ENCODE results near the gene COL8A2. TPM values are rescaled to one million over a fixed set of nuclear protein-coding genes. Genes with fewer than 3 reads are reported as not detected.
A peak's percentile ranks its signal among the peaks of the same experiment; 100 is the strongest.

Gene COL8A2
- polyA plus RNA-seq, 1 donor from 2014 or later, result not detected

DNA sequence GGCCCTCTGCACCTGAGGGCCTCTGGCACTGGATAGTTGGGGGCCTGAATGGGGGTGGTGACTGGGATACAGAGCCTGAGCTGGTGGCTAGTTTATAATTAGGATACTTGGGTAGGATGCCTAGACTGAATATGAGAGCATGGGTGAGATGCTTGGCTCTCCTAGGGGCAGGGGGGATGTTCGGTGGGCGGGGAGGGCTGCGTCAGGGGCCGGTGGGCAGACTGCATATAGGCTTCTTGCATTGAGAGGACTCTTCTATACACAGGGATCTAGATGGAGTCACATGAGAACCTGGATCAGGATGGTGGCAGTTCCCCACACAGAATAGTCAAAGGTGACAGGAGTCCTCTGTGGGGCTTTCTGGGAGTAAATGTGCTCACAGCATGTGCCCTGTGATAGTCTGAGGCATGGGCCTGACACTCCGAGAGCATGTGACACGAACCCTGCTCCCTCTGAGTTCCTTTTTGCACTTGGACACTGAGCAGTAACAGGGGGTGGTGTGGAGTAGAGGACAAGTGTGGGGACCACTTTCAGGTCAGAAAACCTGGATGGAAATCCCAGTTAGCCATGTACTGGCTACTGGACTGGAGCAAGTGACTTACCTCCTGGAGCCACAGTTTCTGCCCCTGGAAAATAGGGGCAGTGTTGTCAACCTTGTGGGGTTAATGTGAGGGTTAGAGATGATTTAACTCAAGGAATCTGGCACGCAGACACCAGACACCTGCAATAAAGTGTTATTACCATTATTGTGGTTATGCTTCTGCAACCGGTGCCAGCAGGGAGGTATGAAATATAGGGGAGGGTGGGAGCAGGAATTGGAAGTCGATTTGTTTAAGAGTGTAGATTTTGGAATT is 33.2 kb upstream of the COL8A2 start:
- H3K27me3 ChIP-seq (ENCODE audit: insufficient read depth, low read depth, low read length), result no peaks in the 10 kb centered on the region
- H3F3A ChIP-seq (ENCODE audit: insufficient read depth, low read length, poor library complexity, severe bottlenecking), result no peaks in the 10 kb centered on the region
- no peak overlapping the region for H2AFZ ChIP-seq (ENCODE audit: low read depth, low read length)
- peaks cover 86% of the 10 kb centered on the region for H3K79me2 ChIP-seq (replicated peaks; ENCODE audit: insufficient read depth, low read length)
- peak overlapping the region; percentile 98 for H3K9ac ChIP-seq (ENCODE audit: low read length)
- H4K20me1 ChIP-seq (ENCODE audit: insufficient read depth), result peaks cover 36% of the 10 kb centered on the region
- H3K4me2 ChIP-seq (ENCODE audit: low read length), result peak overlapping the region; percentile 98
- no peaks in the 10 kb centered on the region for H3K9me3 ChIP-seq (ENCODE audit: low read length)
- peak overlapping the region; percentile 99 for H3K27ac ChIP-seq (ENCODE audit: low read length)
- no peak for TF ChIP-seq CTCF (IDR thresholded peaks at IDR 0.05; ENCODE audit: poor library complexity, severe bottlenecking)
- TF ChIP-seq EZH2 (IDR thresholded peaks at IDR 0.05; ENCODE audit: borderline replicate concordance, insufficient read depth, low read length, poor library complexity, severe bottlenecking), result no peak
- no peak for TF ChIP-seq TAF1 (IDR thresholded peaks at IDR 0.05; ENCODE audit: low read depth)
- no peak for TF ChIP-seq RAD21 (conservative IDR thresholded peaks at IDR 0.05)
- TF ChIP-seq MXI1 (conservative IDR thresholded peaks at IDR 0.05; ENCODE audit: poor library complexity, severe bottlenecking), result no peak
- no peak for TF ChIP-seq EP300 (conservative IDR thresholded peaks at IDR 0.05; ENCODE audit: poor library complexity, severe bottlenecking)
- TF ChIP-seq, protein P1, sequence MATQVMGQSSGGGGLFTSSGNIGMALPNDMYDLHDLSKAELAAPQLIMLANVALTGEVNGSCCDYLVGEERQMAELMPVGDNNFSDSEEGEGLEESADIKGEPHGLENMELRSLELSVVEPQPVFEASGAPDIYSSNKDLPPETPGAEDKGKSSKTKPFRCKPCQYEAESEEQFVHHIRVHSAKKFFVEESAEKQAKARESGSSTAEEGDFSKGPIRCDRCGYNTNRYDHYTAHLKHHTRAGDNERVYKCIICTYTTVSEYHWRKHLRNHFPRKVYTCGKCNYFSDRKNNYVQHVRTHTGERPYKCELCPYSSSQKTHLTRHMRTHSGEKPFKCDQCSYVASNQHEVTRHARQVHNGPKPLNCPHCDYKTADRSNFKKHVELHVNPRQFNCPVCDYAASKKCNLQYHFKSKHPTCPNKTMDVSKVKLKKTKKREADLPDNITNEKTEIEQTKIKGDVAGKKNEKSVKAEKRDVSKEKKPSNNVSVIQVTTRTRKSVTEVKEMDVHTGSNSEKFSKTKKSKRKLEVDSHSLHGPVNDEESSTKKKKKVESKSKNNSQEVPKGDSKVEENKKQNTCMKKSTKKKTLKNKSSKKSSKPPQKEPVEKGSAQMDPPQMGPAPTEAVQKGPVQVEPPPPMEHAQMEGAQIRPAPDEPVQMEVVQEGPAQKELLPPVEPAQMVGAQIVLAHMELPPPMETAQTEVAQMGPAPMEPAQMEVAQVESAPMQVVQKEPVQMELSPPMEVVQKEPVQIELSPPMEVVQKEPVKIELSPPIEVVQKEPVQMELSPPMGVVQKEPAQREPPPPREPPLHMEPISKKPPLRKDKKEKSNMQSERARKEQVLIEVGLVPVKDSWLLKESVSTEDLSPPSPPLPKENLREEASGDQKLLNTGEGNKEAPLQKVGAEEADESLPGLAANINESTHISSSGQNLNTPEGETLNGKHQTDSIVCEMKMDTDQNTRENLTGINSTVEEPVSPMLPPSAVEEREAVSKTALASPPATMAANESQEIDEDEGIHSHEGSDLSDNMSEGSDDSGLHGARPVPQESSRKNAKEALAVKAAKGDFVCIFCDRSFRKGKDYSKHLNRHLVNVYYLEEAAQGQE (IDR thresholded peaks at IDR 0.05; ENCODE audit: borderline replicate concordance), result no peak
- no peak for TF ChIP-seq POLR2AphosphoS5 (IDR thresholded peaks at IDR 0.05)
- TF ChIP-seq SMC3 (conservative IDR thresholded peaks at IDR 0.05; ENCODE audit: poor library complexity), result no peak
- H3K9me2 ChIP-seq (ENCODE audit: insufficient read depth, low read length), result no peaks in the 10 kb centered on the region
- peak overlapping the region; percentile 95 for H3K4me3 ChIP-seq (ENCODE audit: low read length)
- H3K36me3 ChIP-seq (ENCODE audit: insufficient read depth, low read length), result no peaks in the 10 kb centered on the region

- H3K9me2 ChIP-seq (ENCODE audit: insufficient read depth, low read length), result no peaks in the 10 kb centered on the region
- H3K4me2 ChIP-seq (ENCODE audit: low read length), result peak overlapping the region; percentile 98
- no peaks in the 10 kb centered on the region for H3K9me3 ChIP-seq (ENCODE audit: low read length)
- H3K27ac ChIP-seq (ENCODE audit: low read length), result peak overlapping the region; percentile 99
- peak overlapping the region; percentile 98 for H3K9ac ChIP-seq (ENCODE audit: low read length)
- peaks cover 31% of the 10 kb centered on the region for H4K20me1 ChIP-seq (ENCODE audit: insufficient read depth)
- no peaks in the 10 kb centered on the region for H3K27me3 ChIP-seq (ENCODE audit: insufficient read depth, low read depth, low read length)
- TF ChIP-seq MXI1 (conservative IDR thresholded peaks at IDR 0.05; ENCODE audit: poor library complexity, severe bottlenecking) (no peak), RAD21 (conservative IDR thresholded peaks at IDR 0.05) (no peak), CTCF (IDR thresholded peaks at IDR 0.05; ENCODE audit: poor library complexity, severe bottlenecking) (no peak), TAF1 (IDR thresholded peaks at IDR 0.05; ENCODE audit: low read depth) (no peak), SMC3 (conservative IDR thresholded peaks at IDR 0.05; ENCODE audit: poor library complexity) (no peak), POLR2AphosphoS5 (IDR thresholded peaks at IDR 0.05) (no peak)
- TF ChIP-seq, protein P1 (IDR thresholded peaks at IDR 0.05; ENCODE audit: borderline replicate concordance), result no peak
- H2AFZ ChIP-seq (ENCODE audit: low read depth, low read length), result peak overlapping the region; percentile 57
- no peaks in the 10 kb centered on the region for H3K36me3 ChIP-seq (ENCODE audit: insufficient read depth, low read length)
- no peaks in the 10 kb centered on the region for H3F3A ChIP-seq (ENCODE audit: insufficient read depth, low read length, poor library complexity, severe bottlenecking)
- peaks cover 77% of the 10 kb centered on the region for H3K79me2 ChIP-seq (replicated peaks; ENCODE audit: insufficient read depth, low read length)
- H3K4me3 ChIP-seq (ENCODE audit: low read length), result peak overlapping the region; percentile 95
Measured at GRCh38 chr1:36157115-36157903, 32.3 kb upstream of the COL8A2 start.

Data from neural cell (in vitro differentiated cells).